Fibroblast of lung (primary cell): Measurements from ENCODE around the gene GCFC2.

ENCODE experiments used
- EZH2 ChIP-seq: IDR thresholded peaks from 2 replicates; pipeline ENCODE4 v1.5.1; 2012; ENCODE audit warnings: low read length, control low read depth, mild to moderate bottlenecking; ENCODE audit errors: missing control alignments
- TF ChIP-seq, protein P1 (sequence below), 2 donors: IDR thresholded peaks in 1 of 2; conservative IDR thresholded peaks in 1 of 2; 1 replicate in 1 of 2; 2 replicates in 1 of 2; pipeline ENCODE4 v1.5.1; 2011 to 2012; ENCODE audit warnings: low read length in 2 of 2, control low read depth in 1 of 2, inconsistent platforms in 1 of 2, low read depth in 1 of 2, mild to moderate bottlenecking in 1 of 2

GRCh38 chr2:75680402-75680801, 30.3 kb downstream of the GCFC2 start:
- TF ChIP-seq EZH2: no peak
- TF ChIP-seq, protein P1, sequence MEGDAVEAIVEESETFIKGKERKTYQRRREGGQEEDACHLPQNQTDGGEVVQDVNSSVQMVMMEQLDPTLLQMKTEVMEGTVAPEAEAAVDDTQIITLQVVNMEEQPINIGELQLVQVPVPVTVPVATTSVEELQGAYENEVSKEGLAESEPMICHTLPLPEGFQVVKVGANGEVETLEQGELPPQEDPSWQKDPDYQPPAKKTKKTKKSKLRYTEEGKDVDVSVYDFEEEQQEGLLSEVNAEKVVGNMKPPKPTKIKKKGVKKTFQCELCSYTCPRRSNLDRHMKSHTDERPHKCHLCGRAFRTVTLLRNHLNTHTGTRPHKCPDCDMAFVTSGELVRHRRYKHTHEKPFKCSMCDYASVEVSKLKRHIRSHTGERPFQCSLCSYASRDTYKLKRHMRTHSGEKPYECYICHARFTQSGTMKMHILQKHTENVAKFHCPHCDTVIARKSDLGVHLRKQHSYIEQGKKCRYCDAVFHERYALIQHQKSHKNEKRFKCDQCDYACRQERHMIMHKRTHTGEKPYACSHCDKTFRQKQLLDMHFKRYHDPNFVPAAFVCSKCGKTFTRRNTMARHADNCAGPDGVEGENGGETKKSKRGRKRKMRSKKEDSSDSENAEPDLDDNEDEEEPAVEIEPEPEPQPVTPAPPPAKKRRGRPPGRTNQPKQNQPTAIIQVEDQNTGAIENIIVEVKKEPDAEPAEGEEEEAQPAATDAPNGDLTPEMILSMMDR (conservative IDR thresholded peaks at IDR 0.05 in 1 of 2, IDR thresholded peaks at IDR 0.05 in 1 of 2; ENCODE audit: low read depth in 1 of 2, low read length in 2 of 2): no peak
